IMR-90 (cell line): ENCODE measurements around the gene PCDH11Y.
"Not testable (repeated sequence)": the region's sequence is repeated elsewhere in the genome, so short reads cannot be mapped to it uniquely, and the experiment has no call there.

ENCODE experiments used
- CEBPB ChIP-seq: IDR thresholded peaks from 2 replicates; pipeline ENCODE4 v1.6.1; 2012; ENCODE audit warnings: low read depth, low read length, improper control_type of control experiment
- CTCF ChIP-seq: conservative IDR thresholded peaks from 2 replicates; pipeline ENCODE4 v1.5.1; 2012; ENCODE audit warnings: mild to moderate bottlenecking, low read depth, low read length, improper control_type of control experiment

DNA sequence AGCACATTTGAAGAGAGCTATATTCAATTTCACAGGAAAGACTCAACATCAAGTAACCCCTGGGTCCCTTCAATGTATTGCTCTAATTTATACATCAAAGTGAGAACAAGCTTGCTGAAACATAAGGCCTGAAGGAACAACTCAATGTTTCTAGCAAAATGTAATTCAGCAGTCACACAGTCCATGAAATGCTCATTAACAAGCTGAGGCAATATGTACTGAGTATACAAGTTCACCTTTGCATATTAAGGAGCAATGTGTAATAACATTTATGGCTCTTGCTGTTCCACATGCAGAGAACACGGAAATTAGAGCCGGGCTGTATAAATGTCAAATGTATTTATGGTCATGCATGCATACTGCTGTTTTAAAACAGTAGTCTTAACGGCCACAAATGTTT lies 342.1 kb downstream of the PCDH11Y start:
- not testable (repeated sequence) for TF ChIP-seq CTCF, CEBPB
